ENCODE data around the gene VASN.
"Not testable (repeated sequence)": the region's sequence is repeated elsewhere in the genome, so short reads cannot be mapped to it uniquely, and the experiment has no call there.

Gene VASN
- 3.2 to 5.6 reads per million in 2 donors for total RNA-seq

DNA sequence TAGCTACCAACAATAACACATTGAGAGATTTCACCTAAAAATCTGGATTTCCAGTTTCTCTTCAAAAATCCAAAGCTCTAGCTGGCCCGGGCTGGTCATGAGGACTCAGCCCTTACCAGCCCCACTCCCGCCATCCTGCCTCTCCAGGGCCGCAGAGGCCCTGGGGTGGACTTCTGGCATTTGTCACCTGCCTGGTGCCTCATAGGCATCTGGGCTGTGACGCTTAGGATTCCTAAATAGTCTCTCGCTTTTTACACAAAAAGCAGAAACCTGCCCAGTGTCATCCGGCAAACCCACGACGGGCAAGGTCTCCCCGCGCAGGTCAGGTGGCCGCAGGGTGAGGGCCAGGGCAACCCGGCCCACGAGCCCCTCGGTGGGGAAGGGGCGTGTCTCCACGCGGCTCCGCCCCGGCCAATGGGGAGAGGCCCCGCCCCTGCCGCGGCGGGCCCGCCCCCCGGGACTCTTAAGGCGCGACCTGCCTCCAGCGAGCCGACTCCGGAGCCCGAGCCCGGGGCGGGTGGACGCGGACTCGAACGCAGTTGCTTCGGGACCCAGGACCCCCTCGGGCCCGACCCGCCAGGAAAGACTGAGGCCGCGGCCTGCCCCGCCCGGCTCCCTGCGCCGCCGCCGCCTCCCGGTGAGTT is at the start of gene VASN:
Gene VASN (plus strand): TSS at position 492 of the 644 bp plus-strand sequence. CDS start 9,030 bp downstream, outside the sequence.
- DNase-seq, result peak; percentile 55 to 71 (median 64)

GRCh38 chr16:4322121-4323052 is 49.3 kb upstream of the VASN start:
- no peak for DNase-seq

GRCh38 chr16:4323071-4323844 is 48.4 kb upstream of the VASN start:
- DNase-seq, result no peak

- DNase-seq, result no peak
These were observed 47.7 kb upstream of the VASN start for GRCh38 chr16:4323845-4324488.

GRCh38 chr16:4324492-4325252 is 47.0 kb upstream of the VASN start:
- DNase-seq, result no peak

GRCh38 chr16:4325253-4325758 is 46.3 kb upstream of the VASN start:
- DNase-seq, result no peak

- no peak for DNase-seq
These were observed 44.1 kb upstream of the VASN start for GRCh38 chr16:4327386-4328045.

DNA sequence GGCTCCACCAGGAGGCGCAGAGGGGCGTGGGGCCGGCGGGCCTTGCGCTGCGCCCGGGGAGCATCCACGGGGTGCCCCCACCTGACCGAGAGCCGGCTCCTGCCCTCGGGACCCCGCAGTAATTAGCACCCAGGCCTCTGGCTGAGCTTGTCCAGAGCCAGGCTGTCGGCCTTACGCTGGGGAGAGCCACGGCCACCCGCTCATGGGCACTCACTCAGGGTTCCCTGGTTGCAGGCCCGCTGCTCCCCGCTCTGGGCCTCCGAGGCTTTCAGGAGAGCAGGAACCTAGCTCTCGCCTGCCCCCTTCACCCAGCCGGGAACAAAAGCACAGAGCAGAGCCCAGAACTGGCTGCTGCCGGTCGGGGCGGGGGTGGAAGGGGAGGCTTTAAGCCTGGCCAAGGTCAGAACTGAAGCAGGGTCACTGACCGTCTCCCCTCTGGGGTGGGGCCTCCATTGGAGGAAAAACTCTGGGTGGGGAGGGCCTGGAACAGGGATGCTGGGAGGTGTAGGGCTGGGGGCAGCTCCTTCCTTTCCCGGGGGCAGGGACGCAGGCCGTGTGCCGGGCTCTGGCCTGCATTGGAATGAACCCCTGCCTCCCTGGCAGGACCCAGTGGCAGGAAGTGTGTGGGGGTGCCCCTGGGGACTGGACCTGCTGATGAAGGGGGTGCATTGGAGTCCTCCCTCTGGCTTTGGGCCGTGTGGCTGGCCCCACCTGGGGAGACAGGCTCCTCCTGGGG is 43.4 kb upstream of the VASN start:
- DNase-seq, result peak in 4 of 5 experiments; percentile 29 to 48 (median 38)

GRCh38 chr16:4328782-4329775 is 42.6 kb upstream of the VASN start:
- DNase-seq, result no peak

- peak; percentile 46 to 65 (median 55) for DNase-seq
These were observed 41.3 kb upstream of the VASN start for GRCh38 chr16:4330277-4330874.

- no peak for DNase-seq
These were observed 39.6 kb upstream of the VASN start for GRCh38 chr16:4332083-4332482.

DNA sequence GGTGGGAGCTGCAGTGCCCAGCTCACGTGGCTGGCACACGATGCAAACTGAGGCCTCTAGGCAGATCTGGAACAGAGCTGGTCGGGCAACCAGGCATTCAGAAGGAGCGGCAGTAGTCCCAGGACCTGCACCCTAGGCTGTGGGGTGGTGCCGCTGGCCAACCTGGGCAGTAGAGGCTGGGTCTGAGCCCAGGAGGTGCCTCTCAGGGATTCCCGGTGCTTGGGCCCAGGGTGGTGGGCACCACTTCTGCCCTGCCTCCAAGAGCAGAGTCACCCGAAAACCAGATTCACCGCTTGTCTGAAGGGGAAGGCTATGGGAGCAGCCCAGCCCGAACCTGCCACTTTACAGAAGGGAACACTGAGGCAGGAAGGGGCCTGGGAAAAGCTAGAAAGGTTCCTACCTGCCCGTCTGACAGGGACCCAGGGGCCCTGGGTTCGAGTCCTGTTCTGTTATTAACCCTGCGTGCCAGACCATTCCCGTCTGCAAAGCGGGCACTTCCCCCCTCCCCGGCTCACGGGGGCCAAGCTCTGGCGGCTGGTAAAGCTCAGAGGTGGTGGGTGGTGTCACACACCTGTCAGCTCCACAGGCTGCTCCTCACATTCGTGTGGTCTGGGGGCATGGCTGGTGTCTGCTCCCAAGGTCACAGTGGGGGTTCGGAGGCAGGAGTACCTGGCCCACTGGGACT is 38.9 kb upstream of the VASN start:
- DNase-seq, result no peak

GRCh38 chr16:4333308-4333638 is 38.4 kb upstream of the VASN start:
- no peak for DNase-seq

DNA sequence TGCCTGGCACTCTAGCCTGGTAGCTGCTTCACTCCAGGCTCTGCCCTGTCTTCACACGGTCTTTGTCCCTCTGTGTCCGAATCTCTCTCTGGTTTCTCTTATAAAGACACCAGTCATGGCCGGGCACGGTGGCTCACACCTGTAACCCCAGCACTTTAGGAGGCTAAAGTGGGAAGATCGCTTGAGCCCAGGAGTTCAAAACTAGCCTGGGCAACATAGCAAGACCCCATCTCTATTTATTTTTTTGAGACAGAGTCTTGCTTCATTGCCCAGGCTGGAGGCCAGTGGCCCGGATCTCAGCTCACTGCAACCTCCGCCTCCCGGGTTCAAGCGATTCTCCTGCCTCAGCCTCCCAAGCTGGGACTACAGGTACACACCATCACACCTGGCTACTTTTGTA is 37.9 kb upstream of the VASN start:
- not testable (repeated sequence) for DNase-seq

GRCh38 chr16:4334724-4335495 is 36.7 kb upstream of the VASN start:
- DNase-seq, result no peak

GRCh38 chr16:4336701-4337539 is 34.7 kb upstream of the VASN start:
- no peak for DNase-seq
